NCI-H345 treated with DMSO at 0.1 percent for 48 hours (cell line): ENCODE results near the gene OVOL1.

Experiments
- DNase-seq: peaks from one replicate; lab custom pipeline; 2025; ENCODE audit not compliant: unreplicated experiment; lab: John Stamatoyannopoulos, UW

Gene OVOL1

GRCh38 chr11:65790902-65791650 is 4.2 kb downstream of the OVOL1 start:
- DNase-seq: no peak

- DNase-seq: no peak
Measured at GRCh38 chr11:65791719-65792213, 4.9 kb downstream of the OVOL1 start.

- DNase-seq: no peak
Measured at GRCh38 chr11:65792456-65792855, 5.6 kb downstream of the OVOL1 start.

DNA sequence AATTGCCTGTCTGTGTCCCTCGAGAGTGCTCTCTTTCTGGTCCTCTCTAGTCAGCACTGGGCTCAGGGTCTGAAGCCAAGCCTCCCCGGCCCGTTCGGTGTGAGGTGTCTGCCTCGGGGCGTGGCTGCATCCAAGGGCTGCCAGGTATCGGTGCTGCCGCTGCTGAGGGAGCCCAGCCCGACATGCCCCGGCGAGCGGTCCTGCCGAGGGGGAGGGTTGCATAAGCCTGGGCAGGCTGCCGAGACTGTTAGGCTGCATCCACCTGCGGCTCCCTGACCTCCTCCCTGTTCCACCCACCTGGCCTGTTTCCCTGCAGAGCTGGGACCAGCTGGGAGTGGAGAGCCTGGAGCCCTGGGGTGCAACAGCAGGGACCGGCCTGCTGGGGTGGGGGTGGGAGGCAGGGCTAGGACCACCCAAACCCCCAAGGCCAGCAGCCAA is 6.3 kb downstream of the OVOL1 start:
- DNase-seq: no peak

- no peak for DNase-seq
Measured at GRCh38 chr11:65793625-65794400, 7.0 kb downstream of the OVOL1 start.

- DNase-seq: no peak
Measured at GRCh38 chr11:65794570-65795510, 8.0 kb downstream of the OVOL1 start.

- no peak for DNase-seq
Measured at GRCh38 chr11:65796726-65797601, 10.1 kb downstream of the OVOL1 start.

GRCh38 chr11:65797711-65798110 is 10.8 kb downstream of the OVOL1 start:
- no peak for DNase-seq

DNA sequence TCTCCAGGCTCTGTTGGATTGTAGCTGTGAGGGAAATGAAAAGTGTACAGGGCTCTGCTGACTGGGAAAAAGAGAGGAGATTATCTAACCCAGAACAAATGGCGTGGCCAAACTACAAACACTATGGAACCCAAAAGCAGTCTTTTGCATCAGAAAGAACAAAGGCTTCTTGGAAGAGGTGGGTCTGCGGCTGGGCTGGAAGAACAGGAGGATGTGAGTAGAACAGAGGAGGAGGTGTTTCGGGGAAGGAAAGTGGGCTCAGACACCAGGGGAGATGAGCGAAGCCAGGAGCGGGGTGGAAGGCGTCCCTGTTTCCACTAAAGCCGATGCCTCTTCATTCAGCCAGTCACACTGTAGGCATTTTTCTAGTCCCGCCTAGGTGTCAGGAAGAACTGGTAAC is 12.0 kb downstream of the OVOL1 start:
- no peak for DNase-seq

GRCh38 chr11:65801153-65801987 is 14.5 kb downstream of the OVOL1 start:
- DNase-seq: no peak

DNA sequence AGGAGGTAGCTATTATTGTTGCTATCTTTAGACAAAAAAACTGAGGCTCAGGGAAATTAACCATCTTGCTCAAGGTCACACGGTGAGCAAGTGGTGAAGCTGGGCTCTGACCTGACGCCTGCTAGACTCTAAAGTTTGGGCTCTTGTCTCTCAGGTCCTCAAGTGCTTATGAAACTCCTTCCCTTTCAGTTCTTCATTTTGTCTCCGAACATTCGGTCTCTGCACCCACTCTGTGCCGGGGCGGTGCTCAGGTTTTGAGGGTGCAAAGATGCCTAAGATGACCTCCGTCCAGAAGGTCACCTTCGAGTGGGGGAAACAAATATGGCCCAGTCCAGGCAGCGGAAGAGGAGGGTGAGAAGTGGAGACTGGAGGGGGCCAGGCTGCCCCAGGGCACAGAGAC is 16.0 kb downstream of the OVOL1 start:
- DNase-seq: no peak

- no peak for DNase-seq
Measured at GRCh38 chr11:65803797-65804492, 17.1 kb downstream of the OVOL1 start.

GRCh38 chr11:65806979-65807378 is 20.1 kb downstream of the OVOL1 start:
- DNase-seq: no peak

GRCh38 chr11:65808744-65809341 is 22.0 kb downstream of the OVOL1 start:
- no peak for DNase-seq

DNA sequence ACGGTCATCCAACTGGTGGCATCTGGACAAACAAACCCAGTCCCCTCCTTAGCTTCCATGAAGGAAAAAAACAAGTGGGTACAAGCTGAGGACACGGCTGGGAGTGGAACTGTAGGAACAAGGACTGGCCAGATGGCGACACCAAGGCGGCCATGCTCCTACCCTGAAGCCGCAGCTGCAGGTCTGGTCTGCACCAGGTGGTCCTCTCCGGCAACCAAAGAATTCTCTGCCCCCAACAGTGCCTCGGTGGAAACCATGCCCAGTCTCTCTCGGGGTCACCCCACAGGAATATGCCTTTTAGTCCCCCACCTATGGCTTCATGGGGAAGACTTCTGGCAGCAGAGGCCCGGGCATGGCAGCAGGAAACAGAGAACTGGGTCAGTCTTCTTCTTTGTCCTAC is 22.6 kb downstream of the OVOL1 start:
- no peak for DNase-seq

- DNase-seq: no peak
Measured at GRCh38 chr11:65810046-65810868, 23.4 kb downstream of the OVOL1 start.

DNA sequence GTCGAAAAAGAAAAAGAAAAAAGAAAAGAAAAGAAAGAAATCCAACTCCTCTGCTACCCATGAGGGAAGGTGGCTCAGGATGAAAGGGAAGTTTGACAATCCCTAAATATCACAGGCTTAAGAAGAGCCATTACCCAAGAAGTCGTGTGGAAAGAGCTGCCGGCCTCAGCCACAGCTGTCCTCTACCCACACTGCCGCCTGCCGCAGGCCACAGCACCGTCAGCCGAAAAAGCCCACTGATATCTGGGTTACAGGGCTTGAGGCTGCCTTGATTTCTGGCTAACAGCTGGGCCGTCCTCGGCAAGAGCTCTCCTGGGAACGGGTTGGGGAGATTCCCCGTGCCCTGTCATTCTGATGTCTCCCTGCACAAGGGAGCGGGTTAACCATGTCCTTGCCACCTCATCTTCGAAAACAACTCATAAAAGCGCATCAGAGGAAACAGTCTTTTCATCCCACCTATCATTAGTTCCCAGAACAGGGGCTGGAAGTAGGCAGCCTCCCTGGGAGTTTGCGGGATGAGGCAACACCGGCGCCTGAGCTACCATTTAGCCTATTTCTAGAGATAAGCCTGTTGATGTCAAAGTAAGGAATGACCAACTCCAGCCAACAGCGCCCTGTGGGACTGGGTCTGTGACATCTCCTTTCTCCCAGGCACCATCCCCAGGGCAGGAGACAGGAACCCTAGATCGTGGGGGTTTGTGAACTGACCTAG is 25.1 kb downstream of the OVOL1 start:
- DNase-seq: no peak
